SK-N-SH treated with all-trans-retinoic acid at 6 μM for 48 hours (cell line): ENCODE measurements around the gene ADCY1.
"Not testable (repeated sequence)": the region's sequence is repeated elsewhere in the genome, so short reads cannot be mapped to it uniquely, and the experiment has no call there.

Experiments
- ATAC-seq: fragments of 200-7000 bp; cut with Tn5 transposase; 3 replicates; pipeline ENCODE4 v1.9.1; 2020; ENCODE audit warnings: mild to moderate bottlenecking, moderate library complexity
- CSDC2 ChIP-seq: fragments of 250-450 bp; sonication (Bioruptor Pico); IDR thresholded peaks from 2 replicates; pipeline ENCODE4 v1.5.0; 2020; ENCODE audit warnings: mild to moderate bottlenecking, moderate library complexity
- ISL1 ChIP-seq: fragments of 250-450 bp; sonication (Bioruptor Pico); IDR thresholded peaks from 2 replicates; pipeline ENCODE4 v2.1.2; 2022; ENCODE audit warnings: mild to moderate bottlenecking, moderate library complexity

Gene ADCY1

DNA sequence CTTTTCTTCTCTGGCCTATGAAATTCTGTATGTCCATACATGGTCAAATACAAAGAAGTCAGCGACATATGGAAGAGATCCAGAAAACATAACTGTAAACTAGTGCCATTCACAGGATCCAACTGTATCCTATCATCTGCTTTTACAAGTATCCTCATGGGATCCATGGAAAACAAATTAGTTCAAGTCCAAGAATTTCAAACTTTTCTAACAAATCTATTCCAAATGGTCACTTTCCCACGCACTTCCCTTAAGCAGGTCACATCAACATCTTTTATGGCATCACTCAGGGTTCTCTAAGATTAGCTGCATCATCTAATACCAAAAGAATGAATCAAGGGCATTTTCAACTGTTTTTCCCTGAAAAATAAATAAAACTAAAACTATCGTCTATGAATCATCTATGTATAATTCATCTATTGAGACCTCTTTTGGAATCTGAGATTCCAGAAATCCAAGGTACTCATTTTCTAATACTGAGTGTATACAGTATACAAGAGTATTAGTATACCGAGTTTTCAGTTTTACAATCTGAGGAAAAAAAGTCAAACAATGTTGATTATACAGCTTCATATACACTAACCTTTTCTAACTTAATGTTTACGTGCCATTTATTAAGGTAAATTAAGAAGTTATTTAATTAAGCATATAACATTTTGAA, 187.5 kb downstream of the ADCY1 start:
- TF ChIP-seq ISL1 (CRISPR knock-in tag): peak; percentile 75
- ATAC-seq: peak; percentile 79

DNA sequence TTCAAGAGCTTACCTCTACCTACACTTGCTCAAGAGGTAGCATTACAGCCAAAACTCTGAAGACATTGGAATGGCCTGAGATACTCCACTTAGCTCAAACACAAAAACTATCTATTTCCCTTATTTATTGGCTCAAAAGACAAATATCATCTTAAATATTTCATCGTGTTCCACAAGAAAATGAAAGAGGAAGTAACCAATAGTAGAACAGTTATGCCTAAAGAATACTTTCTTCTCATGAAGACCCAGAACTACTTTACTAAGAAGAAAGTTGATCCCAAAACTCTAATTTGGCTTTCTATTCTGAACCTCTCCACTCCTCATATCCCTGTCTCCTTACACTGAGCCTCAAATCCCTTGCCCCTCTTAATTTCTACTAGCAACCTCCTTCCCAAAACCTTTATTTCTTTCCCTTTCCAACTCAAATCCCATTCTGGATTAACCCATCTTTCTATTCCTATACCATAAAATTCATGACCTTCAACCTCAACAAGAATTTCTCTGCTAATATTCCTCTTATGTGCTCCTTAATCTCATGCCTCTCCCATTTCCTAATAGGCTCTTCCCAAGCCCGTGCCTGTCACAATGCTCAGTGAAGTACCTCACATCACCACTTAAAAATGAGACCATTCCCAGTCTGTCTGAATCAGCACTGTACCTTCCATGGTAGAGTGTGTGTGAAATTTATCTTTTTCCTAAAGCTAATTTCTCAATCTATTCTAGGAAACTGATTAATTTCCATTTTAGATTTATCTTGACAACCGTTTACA, 188.2 kb downstream of the ADCY1 start:
- peak; percentile 76 for ATAC-seq

DNA sequence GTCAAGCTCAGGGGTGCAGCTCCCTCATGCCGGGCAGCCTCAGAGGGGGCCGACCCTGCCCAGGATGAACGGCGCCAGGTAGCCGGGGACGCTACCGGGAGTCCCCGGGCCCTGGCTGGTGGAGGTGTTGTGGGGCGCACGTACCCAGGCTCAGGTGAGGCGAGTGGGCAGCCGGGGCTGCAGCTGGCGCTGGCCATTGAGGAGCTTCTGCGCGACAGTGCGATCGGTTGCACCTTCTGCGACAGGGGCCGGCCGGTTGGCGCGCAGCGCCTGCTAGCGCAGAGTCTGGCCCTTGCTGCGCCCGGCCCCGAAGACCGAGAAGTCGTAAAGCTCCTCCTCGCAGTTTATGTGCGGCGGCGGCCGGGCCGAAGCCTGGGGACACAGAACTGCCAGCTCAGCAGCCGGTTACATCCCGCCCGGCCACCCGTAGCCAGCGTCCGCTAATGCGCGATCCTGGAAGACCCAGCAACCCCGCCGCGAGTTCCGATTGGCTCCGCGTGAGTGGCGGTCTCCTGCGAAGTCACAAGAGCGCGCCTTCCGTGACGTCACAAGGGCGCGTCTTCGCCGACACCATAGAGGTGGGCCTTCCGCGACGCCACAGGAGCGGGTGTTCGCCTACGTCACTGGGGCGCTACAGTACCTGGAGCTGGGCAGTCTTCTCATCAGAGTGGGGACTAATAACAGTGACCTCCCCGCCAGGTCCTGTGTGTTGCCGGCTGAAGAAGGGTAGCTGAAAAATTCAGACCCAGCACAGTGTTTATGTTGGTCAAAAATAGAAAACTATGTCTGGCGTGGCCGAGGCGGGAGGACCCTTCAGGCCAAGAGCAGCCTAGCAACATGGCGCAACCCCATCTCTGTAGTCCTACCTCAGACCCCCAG, 194.6 kb downstream of the ADCY1 start:
- ATAC-seq: peak; percentile 100
- TF ChIP-seq CSDC2 (CRISPR knock-in tag): 0 out of 2 replicates have a peak, but pooled peaks have one; percentile 20

DNA sequence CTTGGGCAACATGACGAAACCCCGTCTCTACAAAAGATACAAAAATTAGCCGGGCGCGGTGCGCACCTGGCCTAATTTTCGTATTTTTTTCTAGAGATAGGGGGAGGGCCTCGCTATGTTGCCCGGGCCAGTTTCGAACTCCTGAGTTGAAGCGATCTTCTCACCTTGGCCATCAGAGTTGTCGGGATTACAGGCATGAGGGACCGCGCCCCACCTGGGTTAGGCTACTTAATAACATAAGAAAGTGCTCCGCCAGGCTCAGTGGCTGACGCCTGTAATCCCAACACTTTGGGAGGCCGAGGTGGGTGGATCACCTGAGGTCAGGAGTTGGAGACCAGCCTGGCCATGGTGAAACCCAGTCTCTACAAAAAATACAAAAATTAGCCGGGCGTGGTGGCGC, 195.5 kb downstream of the ADCY1 start:
- not testable (repeated sequence) for ATAC-seq
